Neutrophil (primary cell): ENCODE results near the gene MILR1.

ENCODE experiments used
- H3K27ac ChIP-seq: fragments of 200-600 bp; sonication (generic); 2 replicates; pipeline ENCODE4 v1.5.1; 2016; ENCODE audit warnings: mild to moderate bottlenecking, moderate library complexity
- H3K27me3 ChIP-seq: fragments of 200-600 bp; sonication (generic); 2 replicates; pipeline ENCODE4 v1.6.0; 2016; ENCODE audit warnings: mild to moderate bottlenecking
- H3K36me3 ChIP-seq: fragments of 200-600 bp; sonication (generic); 2 replicates; pipeline ENCODE4 v1.5.1; 2017
- H3K4me1 ChIP-seq, 2 experiments: fragments of 200-600 bp in 1 of 2; sonication (generic) in 1 of 2; 1 replicate in 1 of 2; 2 replicates in 1 of 2; pipeline versions ENCODE4 v1.5.1 to v1.6.1; 2013 to 2016; ENCODE audit warnings: low read depth in 1 of 2, low read length in 1 of 2, mild to moderate bottlenecking in 1 of 2, moderate library complexity in 1 of 2; ENCODE audit not compliant: control insufficient read depth in 1 of 2, insufficient read depth in 1 of 2
- H3K4me3 ChIP-seq, 2 experiments: fragments of 200-600 bp in 1 of 2; sonication (generic) in 1 of 2; 1 replicate in 1 of 2; 2 replicates in 1 of 2; pipeline ENCODE4 v1.5.1; 2013 to 2016; ENCODE audit warnings: low read depth in 1 of 2, low read length in 1 of 2, mild to moderate bottlenecking in 1 of 2, moderate library complexity in 1 of 2
- H3K9me3 ChIP-seq: fragments of 200-600 bp; sonication (generic); 2 replicates; pipeline ENCODE4 v1.5.1; 2016
- CTCF ChIP-seq: fragments of 200-600 bp; sonication (generic); IDR thresholded peaks from 2 replicates; pipeline ENCODE4 v1.5.1; 2016; ENCODE audit warnings: antibody characterized with exemption

Gene MILR1

DNA sequence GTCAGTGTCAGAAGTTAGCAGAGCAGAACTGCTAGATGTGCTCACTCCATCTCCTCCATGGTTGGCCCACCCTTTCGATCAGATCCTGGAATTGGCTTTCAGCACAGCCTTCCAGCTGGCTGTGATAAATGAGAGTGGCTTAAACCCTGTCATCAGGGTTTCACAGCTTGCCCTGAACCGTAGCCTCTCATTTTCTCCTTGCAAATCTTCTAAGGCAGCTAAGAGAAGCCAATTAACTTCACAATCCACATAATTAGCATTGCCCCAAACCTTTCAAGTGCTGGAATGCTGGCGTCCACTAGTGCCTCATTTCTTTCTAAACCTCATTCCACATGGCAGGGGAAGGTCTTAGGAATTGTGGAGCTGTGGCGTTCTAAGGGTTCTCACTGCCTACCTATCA, 21.7 kb downstream of the MILR1 start:
- no peak for TF ChIP-seq CTCF
- peaks cover 3 to 4% of the 10 kb centered on the region in 2 experiments for H3K4me1 ChIP-seq

DNA sequence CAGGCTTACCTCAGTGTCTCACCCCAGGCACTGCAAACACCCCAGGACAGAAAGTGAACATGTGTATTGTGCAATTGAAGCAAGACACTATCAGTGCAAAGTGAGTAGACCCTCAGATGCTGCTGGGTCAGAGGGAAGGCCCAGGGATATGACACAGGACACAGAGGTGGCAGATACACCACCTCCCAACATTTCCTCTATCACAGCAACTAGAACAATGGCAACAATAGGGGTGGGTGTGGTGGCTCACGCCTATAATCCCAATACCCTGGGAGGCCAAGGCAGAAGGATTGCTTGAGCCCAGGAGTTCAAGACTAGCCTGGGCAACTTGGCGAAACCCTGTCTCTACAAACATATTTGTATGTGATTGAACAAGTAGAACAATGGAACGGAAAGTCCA, 22.5 kb downstream of the MILR1 start:
- H3K27ac ChIP-seq, result no peak overlapping the region
- no peak for TF ChIP-seq CTCF
- H3K36me3 ChIP-seq, result peaks cover 67% of the 10 kb centered on the region
- no peak overlapping the region for H3K4me3 ChIP-seq
- no peaks in the 10 kb centered on the region for H3K27me3 ChIP-seq
- no peaks in the 10 kb centered on the region for H3K9me3 ChIP-seq
- H3K4me1 ChIP-seq, result peaks cover 6 to 11% of the 10 kb centered on the region in 2 experiments

More for the DNA sequence above, 21.7 kb downstream of the MILR1 start:
- H3K36me3 ChIP-seq, result peaks cover 75% of the 10 kb centered on the region
- H3K4me3 ChIP-seq, result no peak overlapping the region
- no peaks in the 10 kb centered on the region for H3K27me3 ChIP-seq
- H3K9me3 ChIP-seq, result no peaks in the 10 kb centered on the region
- no peak overlapping the region for H3K27ac ChIP-seq

GRCh38 chr17:64472564-64472963, 23.6 kb downstream of the MILR1 start:
- no peak for TF ChIP-seq CTCF
- peaks cover 56% of the 10 kb centered on the region for H3K36me3 ChIP-seq
- no peaks in the 10 kb centered on the region for H3K9me3 ChIP-seq
- H3K4me3 ChIP-seq, result no peak overlapping the region
- no peaks in the 10 kb centered on the region for H3K27me3 ChIP-seq
- peaks cover 6 to 11% of the 10 kb centered on the region in 2 experiments for H3K4me1 ChIP-seq
- no peak overlapping the region for H3K27ac ChIP-seq

DNA sequence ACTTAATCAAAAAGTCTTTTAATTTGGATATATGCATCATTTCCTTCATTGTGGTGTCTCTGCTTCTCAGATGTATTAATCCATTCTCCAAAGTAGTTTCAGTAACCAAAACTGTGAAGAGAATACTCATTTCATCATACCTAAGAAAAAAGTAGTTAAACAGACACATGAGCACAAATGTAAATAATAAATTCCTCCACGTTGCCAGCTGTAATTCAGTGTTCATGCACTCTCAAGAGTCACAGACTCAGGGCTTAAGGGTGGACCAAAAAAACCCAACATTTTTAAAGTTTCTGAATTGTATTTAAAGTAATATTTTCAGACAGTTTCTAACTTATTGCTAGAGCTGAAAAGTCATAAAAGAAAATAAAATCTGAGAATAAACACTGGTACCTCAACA, 28.9 kb downstream of the MILR1 start:
- Histone ChIP-seq H3K36me3 (peaks cover 15% of the 10 kb centered on the region), H3K27me3 (no peaks in the 10 kb centered on the region), H3K4me1 (peaks cover 6 to 11% of the 10 kb centered on the region in 2 experiments), H3K27ac (no peak overlapping the region), H3K4me3 (no peak overlapping the region), H3K9me3 (no peaks in the 10 kb centered on the region)
- TF ChIP-seq CTCF, result no peak

DNA sequence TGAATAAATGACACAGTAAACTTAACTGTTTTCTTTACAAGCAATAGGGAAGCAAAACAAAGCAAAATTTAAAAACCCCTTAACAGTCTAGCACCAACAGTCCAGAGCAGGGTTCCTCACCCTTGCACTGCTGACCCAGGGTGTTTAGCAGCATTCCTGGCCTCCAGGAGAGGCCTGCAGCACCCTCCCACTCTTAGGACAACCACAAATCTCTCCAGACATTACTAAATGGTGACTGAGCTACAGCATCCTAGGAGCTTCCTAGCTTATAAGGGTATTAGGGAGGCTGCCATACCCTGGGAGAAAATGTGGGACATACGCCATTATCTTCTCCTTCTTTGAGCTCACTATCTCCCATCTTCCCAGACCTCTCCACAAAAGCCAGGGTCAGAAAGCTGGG, 32.0 kb downstream of the MILR1 start:
- no peak overlapping the region for H3K27ac ChIP-seq

More for the DNA sequence above, 32.0 kb downstream of the MILR1 start:
- no peak overlapping the region for H3K4me3 ChIP-seq
- H3K9me3 ChIP-seq, result no peaks in the 10 kb centered on the region
- H3K36me3 ChIP-seq, result peaks cover 20% of the 10 kb centered on the region
- no peaks in the 10 kb centered on the region for H3K27me3 ChIP-seq
- no peak for TF ChIP-seq CTCF
- peaks cover 0 to 3% of the 10 kb centered on the region in 2 experiments for H3K4me1 ChIP-seq
